Retina (tissue), 1 donor: Measurements from ENCODE around the gene SLC10A2.
"Not testable (repeated sequence)": the region's sequence is repeated elsewhere in the genome, so short reads cannot be mapped to it uniquely, and the experiment has no call there.

Experiments
- DNase-seq: peaks from one replicate; pipeline ENCODE4 v3.0.0-alpha.2; 2016

SLC10A2 gene, protein sequence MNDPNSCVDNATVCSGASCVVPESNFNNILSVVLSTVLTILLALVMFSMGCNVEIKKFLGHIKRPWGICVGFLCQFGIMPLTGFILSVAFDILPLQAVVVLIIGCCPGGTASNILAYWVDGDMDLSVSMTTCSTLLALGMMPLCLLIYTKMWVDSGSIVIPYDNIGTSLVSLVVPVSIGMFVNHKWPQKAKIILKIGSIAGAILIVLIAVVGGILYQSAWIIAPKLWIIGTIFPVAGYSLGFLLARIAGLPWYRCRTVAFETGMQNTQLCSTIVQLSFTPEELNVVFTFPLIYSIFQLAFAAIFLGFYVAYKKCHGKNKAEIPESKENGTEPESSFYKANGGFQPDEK

DNA sequence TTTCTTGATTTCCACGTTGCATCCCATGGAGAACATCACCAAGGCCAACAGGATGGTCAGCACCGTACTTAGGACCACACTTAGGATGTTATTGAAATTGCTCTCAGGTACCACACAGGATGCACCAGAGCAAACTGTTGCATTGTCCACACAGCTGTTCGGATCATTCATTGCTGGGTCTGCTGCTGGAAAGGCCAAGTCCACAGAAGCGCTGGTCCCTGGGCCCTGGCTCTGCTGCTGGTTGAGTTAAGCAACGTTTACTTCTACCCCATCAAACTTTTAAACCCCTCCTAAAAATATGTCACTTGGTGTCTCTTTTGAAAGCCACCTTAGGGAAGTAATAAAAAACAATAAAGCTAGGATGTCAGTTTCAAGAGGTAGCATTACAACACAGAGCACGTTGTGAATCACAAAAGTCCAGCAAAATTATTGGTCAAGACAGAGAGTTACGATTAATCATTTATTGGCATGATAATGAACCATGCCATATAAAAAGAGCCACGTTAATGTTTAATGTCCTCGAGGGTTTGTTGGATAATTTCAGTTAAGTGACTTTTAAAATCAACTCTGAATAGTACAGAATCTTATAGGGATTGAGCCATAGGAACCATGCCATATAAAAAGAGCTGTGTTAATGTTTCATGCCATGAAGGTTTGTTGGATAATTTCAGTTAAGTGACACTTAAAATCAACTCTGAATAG lies at the start of gene SLC10A2:
Gene SLC10A2, minus strand, starts transcription at position 339 of the 702 bp plus-strand sequence. Its CDS starts 168 bp downstream, at position 171.
- no peak for DNase-seq

DNA sequence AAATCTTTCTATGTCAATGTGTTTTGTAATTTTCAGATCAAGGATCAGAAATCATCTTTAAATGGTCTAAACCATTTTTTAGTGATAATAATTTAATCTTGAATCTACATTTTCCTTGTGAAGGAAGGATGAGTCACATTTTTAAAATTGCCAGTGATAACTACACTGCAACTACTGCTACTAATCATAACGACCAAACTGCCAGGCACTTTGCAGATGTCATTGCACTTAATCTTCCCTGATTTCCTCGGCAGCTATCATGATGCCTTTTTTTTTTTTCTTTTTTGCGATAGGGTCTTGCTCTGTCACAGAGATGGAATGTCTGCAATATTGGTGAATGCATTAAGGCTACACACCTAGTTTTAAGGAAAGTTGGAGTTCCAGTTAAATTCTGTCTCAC lies 41.4 kb upstream of the SLC10A2 start:
- DNase-seq: no peak

DNA sequence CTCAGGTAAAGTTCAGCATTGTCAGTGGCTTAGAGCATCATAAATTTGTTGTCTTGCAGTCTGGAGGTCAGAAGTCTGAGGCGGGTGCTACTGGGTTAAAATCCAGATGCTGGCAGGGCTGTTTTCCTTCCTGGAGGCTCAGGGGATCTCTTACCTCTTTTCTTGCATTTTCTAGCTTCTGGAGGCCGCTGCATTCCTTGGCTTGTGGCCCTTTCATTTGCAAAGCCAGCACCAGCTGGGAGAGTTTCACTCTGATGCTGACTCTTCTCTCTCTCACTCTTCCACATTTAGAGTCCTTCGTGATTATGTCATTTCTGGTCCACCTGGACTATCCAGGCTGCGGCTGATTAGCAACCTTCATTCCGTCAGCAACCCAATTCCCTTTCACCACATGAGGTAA lies 38.1 kb upstream of the SLC10A2 start:
- no peak for DNase-seq

DNA sequence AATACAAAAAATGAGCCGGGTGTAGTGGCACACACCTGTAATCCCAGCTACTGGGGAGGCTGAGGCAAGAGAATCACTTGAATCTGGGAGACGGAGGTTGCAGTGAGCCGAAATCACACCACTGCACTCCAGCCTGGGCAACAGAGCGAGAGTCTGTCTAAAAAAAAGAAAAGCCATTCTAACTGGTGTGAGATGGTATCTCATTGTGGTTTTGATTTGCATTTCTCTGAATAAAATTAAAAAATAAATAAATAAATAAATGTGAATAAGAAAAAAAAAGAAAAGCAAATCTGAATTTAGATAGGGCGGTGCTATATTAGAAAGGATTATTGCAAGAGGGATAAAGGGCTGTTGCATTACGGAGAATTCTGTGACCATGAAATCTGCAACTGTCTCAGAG lies 37.2 kb upstream of the SLC10A2 start:
- DNase-seq: not testable (repeated sequence)

DNA sequence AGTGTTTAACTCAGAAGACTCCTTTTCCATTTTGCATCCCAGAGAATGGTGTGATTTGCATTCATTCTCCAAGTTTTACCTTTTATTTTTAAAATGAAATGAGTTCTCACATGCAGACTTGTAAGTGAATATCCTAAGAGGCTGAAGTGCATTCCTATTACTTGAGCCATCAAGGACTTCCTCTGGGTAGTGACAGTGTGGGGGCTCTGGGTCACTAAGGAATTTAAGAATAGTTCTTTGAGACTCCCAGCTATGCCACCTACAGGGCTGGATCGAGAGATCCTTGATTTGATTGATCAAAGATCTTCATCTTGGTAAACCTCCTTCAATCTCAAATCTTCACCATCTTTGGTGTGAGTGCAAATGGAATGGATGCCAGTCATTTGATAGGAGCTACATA lies 36.3 kb upstream of the SLC10A2 start:
- DNase-seq: no peak

DNA sequence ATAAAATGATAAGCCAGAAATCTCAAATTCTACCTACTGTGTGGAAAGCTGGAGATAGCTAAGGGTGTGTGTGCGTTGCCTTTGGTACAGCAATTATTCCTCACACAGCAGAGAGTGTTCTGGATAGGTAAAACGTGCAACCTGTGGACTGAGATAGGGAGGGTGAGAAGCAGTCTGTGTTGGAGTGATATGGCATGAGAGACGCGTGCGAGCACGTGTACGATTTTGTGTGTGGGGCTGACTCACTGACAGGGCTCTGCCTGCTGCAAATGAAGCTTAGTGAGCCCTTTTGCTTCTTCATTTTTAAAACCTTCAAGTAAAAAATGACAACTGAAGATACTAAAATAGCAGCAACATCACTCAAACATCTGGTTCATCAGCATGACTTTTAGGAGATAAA lies 35.7 kb upstream of the SLC10A2 start:
- DNase-seq: no peak

DNA sequence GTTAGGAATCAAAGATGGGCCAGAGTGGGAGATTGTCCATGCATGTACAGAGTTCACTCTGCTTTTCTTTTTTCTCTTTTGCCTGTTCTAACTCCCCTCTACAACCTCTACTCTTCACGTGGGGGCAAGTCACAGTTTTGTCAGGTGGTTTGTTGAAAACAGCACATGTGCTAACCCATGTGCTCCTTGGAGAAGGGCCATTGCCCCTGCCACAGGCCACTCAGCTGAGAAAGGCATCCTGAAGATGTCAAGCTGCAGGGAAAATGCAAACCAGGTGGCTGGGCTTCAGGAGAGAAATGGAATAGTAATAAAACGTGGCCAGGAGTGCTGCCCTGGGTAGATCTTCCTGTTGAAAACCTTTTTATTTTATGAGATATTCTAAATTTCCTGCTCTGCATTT lies 35.3 kb upstream of the SLC10A2 start:
- DNase-seq: no peak

DNA sequence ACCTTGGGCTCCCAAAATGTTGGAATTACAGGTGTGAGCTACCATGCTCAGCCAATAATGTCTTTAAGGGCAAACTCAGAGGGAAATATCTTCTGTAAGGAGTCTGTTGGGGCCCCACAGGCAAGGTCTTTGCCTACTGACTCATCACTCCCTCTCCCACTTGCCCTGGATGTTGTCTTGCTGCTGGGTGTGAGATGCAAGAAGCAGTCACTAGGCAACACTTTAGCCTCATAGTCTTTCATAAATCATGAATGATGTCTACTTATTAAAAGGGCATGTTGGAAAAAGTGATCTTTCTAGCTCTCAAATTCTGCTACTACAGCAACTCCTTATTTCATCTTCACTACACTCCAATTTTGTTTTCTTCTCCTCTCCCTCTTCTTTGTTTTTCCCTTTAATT lies 34.6 kb upstream of the SLC10A2 start:
- DNase-seq: no peak

DNA sequence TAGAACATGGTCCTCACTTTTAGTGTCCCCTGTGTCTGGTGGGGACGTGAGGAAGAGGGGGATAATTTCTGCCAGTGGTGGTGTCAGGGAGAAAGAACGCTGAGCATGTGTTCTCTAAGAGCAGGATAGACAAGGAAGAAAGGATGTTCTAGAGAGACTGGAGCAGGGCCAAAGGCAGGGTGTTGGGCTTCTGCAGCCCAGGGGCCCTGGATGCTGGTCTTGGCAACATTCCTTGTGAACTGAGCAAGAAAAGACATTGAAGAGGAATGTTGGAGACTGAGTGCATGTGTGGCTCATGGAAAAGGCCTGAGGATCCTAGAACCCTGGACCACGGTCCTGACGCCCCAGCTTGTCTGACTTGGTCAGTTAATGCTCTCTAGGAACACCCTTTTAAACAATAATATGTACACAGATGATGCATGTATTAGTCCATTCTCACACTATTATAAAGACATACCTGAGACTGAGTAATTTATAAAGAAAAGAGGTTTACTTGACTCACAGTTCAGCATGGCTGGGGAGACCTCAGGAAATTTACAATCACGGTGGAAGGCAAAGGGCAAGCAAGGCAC lies 33.6 kb upstream of the SLC10A2 start:
- DNase-seq: no peak

DNA sequence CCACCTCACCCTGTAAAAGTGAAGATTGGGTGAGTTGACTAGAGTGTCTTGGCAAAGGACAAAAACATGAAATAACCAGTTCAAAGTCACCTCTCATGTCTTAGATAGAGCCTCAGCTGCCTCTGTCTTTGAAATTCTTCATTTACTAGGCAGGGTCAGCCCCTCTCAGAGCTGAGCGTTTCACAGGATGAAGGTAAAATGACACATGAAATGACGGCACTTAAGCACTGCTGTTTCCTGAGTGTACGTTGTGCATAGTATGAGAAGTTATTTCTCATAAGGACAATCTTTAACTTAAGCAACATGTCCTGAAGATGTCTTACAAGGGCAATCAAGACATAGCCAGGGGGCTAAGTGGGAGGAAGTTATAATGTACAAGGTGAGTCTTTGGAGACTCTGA lies 32.3 kb upstream of the SLC10A2 start:
- DNase-seq: no peak

DNA sequence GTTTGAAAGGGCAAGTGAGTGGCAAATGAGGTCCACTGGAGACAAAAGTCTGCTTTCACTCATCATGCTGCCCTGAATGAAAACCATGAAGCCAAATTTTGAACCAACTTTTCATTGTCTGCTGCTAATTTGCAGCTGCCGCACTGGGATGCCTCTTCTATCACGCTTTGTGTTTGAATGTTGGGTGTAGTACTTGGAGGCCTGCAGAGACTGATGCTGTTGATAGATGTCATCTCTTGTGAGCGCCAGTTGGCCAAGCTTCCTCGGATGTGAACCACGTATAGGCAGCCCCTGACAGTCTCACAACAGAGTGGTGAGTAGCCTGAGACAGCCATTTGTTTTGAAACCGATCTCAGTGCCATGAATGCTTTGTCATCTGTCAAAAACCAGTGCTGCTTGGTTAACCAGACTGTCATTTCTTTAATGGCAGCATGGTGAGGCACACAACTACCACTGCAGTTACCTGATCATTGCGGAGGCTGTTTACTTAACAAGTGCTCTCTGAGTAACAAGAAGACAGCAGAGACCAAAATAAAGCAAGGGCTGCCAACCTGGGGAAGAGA lies 31.2 kb upstream of the SLC10A2 start:
- no peak for DNase-seq

DNA sequence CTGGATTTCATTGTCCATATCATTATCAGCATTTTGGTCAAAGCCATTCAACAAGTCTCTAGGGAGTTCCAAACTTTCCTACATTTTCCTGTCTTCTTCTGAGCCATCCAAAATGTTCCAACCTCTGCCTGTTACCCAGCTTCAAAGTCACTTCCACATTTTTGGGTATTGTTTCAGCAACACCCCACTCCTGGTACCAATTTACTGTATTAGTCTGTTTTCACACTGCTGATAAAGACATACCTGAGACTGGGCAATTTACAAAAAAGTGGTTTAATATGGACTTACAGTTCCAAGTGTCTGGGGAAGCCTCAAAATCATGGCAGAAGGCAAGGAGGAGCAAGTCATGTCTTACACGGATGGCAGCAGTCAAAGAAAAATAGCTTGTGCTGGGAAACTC lies 27.4 kb upstream of the SLC10A2 start:
- not testable (repeated sequence) for DNase-seq

DNA sequence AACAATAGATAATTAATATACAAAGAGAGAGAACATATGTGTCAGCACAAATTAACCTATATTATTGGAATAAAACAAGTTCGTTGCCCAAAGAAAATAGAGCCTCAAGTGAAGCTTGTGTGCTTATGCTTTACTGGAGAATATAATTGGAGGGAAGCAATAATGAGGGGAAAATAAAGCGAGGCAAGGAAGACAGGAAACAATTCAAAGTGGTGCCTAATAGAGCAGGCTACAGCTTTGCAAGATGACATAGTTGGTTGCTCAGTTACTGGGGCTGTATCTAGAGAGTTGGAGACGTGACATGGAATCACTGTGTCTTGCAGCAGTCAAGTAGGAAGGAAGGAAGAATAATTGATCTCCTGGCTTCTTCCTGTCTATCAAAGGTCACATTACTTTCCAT lies 21.1 kb upstream of the SLC10A2 start:
- peak; percentile 54 for DNase-seq

DNA sequence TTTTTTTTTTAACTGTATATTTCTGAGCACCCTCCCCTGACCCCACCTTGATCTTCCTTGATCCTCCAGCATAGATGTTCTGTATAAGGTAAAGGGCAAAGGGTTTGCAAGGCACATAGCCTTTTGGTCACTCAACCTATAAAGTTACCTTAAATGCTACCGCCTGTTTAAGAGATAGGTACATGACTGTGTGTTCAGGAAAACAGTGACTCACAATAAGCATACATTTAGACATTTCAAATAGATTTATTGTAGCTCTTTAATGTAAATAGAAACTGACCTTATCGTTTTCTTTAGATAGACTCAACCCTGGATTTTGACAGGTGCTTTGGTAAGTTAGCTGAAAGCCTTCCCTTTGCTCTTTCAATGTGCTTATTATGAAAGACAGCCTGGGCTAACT lies 15.2 kb upstream of the SLC10A2 start:
- no peak for DNase-seq

DNA sequence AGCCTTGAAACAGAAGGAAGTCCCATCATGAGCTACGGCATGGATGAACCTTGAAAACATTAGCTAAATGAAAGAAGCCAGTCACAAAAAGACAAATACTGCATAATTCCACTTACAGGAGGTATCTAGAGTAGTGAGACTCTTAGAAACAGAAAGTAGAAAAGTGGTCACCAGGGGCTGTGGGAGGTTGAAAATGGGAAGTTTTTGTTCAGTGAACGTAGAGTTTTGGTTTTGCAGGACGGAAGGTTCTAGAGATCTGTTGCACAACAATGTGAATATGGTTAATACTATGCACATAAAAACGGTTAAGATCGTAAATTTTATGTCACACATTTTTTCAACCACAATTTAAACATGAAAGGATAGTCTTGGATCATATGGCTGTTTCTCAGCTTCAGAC lies 11.9 kb upstream of the SLC10A2 start:
- no peak for DNase-seq

DNA sequence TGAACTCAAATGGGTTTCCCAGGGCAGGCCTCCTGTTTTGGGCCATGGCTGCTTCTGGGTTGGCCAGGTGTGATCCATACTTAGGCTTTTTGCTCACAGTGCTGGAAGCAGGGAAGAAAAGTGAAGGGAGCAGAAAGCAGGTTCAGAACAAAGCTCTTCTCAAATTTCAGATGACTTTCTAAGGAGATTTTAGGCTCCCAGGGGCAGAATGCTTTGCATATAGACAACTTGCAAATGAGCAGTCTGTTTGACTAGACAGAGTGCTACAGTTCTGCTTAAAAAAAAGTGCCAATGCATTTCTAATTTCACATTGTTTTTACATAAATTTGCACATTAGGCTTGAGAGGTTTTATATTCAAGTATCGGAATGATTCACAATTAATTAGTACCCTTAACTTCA lies 2.6 kb upstream of the SLC10A2 start:
- DNase-seq: no peak

DNA sequence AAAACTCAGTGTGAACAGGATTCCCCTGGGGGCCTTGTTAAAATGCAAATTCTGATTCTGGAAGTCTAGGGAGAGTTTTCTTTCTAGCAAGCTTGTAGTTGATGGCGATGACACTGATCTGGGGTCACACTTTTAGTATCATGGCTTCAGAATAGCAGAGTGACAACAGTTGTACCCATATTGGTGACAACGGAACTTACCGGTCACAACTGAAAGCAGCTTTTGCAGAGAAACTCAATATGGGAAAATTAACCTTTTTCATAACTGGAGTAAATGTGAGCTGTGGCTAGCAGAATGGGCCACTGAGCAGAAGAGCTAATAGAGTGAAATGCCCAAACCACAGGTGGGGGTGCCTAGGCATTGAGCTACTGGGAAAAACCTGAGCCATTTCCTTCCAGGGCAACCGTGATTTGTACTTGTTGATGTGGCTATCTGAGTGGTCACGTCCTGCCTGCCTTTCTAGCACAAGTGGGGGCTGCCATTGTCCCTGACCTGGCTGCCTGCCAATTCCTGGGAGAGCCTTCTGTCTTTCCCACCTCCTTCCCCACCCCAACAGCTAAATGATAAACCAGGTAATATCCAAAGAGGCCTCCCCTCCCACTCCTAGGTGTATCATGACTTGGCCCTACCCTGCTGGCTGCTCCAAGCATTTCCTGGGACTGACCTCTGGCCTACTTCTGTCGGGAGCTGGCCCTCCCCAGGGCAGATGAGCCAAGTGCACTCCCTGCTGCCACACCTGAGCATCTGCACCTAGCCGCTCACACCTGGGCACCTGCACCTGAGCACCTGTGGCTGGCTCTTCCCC lies 1.7 kb upstream of the SLC10A2 start:
- DNase-seq: no peak

DNA sequence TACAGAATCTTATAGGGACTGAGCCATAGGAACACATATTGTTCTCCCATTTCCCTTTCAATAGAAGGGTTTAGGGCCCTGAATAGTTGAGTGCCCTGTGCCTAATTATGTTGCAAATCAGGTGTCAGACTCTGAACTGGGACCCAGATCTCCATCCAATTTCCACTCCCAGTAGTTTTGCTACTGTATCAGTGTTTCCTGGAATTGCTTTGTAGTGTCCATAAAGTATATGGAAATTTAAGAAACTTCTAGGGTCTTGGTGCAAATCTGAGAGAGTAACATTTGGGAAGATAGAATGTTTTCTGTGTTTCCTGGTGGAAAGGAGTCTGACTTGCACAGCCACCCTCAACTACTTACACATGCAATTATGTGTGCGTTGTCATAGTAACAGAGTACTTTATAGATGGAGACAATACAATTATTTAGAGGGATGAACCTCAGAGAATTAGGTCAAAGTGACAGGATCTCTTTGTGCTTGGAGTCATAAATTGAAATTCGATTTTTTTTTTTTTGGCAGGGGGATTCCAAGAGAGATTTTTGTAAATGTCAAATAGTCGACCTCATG lies 646 bp upstream of the SLC10A2 start:
- peak; percentile 28 for DNase-seq

DNA sequence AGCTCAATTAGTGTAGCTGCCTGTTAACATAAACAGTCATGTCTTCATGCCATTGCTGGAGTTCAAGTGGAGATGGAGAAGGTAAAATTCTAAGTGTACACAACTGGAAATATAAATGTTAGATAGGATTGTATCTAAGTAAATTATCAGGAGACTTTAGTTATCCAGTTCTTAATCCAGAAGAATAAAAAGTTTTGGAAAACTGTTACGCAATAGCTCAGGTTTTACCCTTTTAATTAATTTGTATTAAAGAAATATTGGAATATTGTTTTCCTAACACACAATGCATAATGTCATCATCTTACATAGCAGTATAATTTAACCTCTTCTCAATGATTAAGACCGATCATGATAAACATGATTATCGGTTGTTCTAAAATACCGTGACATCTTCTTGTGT lies 2.8 kb downstream of the SLC10A2 start:
- DNase-seq: no peak

DNA sequence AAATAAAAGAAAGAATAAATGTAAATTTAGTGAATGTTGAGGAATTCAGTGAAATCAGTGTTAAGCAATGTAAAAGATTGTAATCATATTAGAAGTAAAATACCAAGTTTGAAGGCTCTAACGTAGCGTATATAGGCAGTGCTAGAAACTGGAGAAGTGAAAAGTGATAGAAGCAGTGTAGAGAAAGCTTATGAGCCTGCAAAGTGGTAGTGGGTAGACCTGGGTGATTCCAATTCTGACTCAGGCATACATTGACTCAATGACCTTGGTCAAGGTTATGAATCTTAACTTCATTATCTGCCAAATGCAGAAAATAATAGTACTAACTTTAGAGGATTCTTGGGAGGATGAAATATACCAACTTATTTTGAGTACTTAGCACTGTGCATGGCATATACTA lies 4.1 kb downstream of the SLC10A2 start:
- DNase-seq: no peak

DNA sequence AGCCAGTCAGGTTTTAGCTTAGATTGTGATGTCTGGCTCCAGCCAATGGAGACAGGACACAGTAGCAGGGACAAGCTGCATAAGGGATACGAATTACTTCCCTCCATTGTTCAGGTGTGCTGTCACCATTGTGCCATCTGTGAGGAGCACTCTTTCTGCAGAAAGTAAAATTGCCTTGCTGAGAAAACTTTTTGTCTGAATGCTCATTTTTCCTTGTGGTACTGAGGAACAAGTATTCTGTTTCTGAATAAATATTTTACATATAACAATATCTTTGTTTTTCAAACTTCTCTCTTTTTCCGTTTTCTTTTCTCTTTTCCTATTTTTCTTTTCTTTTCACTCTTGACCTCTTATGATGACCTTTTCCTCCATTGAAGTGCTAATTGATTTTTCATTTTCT lies 10.2 kb downstream of the SLC10A2 start:
- no peak for DNase-seq

DNA sequence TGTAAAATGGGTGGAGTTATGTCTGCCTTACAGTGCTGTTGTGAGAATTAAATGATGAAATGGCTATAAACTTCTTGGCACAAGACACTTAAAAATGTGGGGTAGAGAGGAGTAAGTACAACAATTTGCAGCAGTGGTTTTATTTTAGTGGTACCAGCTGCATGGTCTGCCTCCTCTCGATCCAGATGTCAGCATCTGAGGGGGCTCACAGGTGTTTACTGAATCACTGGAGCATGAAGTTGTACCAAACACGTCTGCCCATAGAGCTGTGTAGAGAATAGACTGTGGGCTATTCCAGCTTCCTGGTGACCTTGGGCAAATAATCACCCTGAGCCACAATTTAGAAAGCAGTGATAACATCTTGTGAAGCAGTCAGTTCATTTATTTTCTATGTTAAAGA lies 11.1 kb downstream of the SLC10A2 start:
- no peak for DNase-seq

DNA sequence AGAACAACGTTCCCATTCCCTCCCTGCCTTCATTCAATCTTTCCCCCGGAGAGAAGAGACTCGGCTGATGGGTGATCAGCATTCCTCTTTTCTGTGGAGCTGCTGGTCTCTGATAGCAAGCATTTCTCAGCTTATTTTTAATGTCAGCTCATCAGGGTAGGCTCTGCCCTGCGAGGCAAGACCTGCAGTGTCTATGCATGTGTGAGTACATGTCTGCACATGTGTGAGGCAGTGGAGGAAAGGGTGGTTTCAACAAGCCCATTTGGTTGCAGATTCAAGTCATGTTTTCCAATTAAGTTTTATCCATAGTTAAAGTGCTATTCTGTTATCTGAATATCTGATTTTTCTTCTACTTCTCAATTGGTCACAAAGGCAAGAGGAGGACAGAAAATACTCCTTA lies 19.5 kb downstream of the SLC10A2 start:
- no peak for DNase-seq
